Fibroblast of skin of left quadriceps (primary cell): ENCODE measurements around the gene KIF25.
"Not testable (repeated sequence)": the region's sequence is repeated elsewhere in the genome, so short reads cannot be mapped to it uniquely, and the experiment has no call there.

ENCODE experiments used
- DNase-seq, 2 experiments: peaks; one replicate each; pipeline ENCODE4 v3.0.0-alpha.2; 2013; ENCODE audit warnings: low read depth in 2 of 2

KIF25 gene

GRCh38 chr6:167993831-167994230 lies 3.6 kb upstream of the KIF25 start:
- DNase-seq, result no peak

GRCh38 chr6:167995302-167995701 lies 2.2 kb upstream of the KIF25 start:
- DNase-seq, result no peak

- no peak for DNase-seq
Measured at GRCh38 chr6:167995731-167996151, 1.7 kb upstream of the KIF25 start.

- no peak for DNase-seq
Measured at GRCh38 chr6:167996424-167997199, 859 bp upstream of the KIF25 start.

GRCh38 chr6:167998215-167998614 lies 744 bp downstream of the KIF25 start:
- DNase-seq, result peak; percentile 32 to 40

DNA sequence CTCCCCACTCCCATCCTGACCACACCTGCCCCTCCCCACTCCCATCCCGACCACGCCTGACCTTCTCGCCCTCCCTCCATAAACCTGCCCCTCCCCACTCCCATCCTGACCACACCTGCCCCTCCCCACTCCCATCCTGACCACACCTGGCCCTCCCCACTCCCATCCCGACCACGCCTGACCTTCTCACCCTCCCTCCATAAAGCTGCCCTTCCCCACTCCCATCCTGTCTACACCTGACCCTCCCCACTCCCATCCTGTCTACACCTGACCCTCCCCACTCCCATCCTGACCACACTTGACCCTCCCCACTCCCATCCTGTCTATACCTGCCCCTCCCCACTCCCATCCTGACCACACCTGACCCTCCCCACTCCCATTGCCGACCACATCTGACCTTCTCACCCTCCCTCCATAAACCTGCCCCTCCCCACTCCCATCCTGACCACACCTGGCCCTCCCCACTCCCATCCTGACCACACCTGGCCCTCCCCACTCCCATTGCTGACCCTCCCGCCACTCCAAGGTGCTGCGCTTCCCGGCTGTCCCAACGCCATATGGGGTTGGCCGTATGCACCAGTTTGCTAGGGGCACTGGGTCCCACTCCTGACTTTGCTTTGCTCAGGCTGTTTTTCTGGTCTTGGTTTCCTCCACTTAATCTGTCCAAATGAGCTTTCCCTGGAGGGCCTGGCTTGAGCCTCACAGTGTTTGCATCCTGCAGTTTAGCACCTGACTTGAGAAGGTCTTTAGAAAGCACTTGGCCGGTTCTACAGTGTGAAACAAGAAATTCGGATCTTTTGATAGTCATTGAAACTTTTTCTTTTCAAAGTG lies 2.9 kb downstream of the KIF25 start:
- no peak for DNase-seq

GRCh38 chr6:168001029-168001332 lies 3.5 kb downstream of the KIF25 start:
- DNase-seq, result no peak

GRCh38 chr6:168001514-168001913 lies 4.0 kb downstream of the KIF25 start:
- DNase-seq, result not testable (repeated sequence)

GRCh38 chr6:168002804-168003203 lies 5.3 kb downstream of the KIF25 start:
- no peak for DNase-seq

- no peak for DNase-seq
Measured at GRCh38 chr6:168004023-168004422, 6.6 kb downstream of the KIF25 start.

GRCh38 chr6:168004945-168005344 lies 7.5 kb downstream of the KIF25 start:
- no peak for DNase-seq

GRCh38 chr6:168005796-168006195 lies 8.3 kb downstream of the KIF25 start:
- DNase-seq, result no peak

DNA sequence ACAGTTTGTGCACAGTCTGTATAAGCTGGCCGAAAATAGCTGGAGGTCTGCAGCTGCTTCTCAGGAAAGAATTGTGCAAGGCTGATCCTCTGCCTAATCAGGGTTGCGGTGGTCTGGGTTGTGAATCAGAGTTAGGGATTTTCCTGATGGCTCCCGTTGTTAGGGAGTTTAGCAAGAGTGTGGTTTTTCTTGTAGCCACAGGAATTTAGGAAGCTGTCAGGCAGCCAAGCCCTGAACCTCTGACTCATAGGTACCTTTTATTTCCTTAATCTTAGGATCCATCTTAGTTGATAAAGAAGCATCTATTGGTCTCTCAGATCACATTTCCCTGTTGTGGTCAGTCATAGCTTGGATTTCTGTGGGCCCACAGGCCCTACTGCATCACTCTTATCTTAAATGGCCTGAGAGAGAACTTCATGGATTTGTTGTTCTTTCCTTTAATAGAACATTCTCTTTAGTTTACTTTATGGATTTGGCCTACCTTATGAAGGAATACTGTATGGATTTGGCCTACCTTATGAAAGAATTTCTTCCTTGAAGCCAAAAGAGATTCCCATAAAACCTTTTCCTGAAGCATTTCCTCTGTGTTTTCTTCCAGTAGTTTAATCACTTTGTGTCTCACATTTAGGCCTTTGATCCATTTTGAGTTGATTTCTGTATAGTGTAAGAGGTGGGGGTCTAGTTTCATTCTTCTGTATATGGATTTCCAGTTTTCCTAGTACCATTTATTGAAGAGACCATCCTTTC lies 10.3 kb downstream of the KIF25 start:
- peak; percentile 98 to 99 for DNase-seq

DNA sequence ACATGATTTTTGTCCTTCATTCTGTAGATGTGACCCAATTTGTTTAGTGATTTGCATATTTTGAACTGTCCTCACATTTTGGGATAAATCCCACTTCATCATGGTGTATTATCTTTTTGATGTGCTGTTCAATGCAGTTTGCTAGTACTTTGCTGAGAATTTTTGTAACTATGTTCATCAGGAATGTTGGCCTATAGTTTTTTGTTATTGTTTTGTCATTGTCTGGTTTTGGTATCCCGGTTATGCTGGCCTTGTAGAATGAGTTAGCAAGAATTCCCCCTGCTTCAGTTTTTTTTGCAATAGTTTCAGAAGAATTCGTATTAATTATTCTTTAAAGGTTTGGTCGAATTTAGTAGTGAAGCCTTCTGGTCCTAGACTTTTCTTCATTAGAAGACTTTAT lies 11.9 kb downstream of the KIF25 start:
- no peak for DNase-seq

- DNase-seq, result no peak
Measured at GRCh38 chr6:168011291-168011690, 13.8 kb downstream of the KIF25 start.

- DNase-seq, result no peak
Measured at GRCh38 chr6:168012431-168013249, 15.2 kb downstream of the KIF25 start.

GRCh38 chr6:168013250-168013915 lies 15.9 kb downstream of the KIF25 start:
- DNase-seq, result no peak

DNA sequence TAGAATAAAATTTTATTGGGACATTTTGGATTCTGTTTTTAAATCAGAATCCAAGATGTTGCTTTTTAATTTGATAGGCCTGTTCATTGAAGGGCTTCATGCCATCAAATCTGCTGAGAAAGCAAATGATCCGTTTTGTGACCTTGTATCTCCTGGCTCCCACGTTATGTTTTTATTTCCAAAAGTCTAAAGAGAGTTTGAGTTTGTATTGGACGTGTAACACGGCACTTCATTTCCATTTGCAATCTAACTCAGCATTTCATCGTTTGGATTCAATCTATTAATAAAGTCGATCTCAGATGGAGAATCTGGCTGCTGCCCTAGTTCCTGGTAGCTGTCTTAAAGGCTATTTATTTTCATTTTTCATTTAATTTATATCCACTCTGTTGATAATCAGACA lies 17.0 kb downstream of the KIF25 start:
- DNase-seq, result no peak

- DNase-seq, result no peak
Measured at GRCh38 chr6:168015009-168015408, 17.5 kb downstream of the KIF25 start.

- peak in 1 of 2 experiments; percentile 16 for DNase-seq
Measured at GRCh38 chr6:168015482-168016175, 18.2 kb downstream of the KIF25 start.
